Osteoblast (primary cell): ENCODE data around the gene DLL3. TPM values are rescaled to one million over a fixed set of nuclear protein-coding genes. Genes with fewer than 3 reads are reported as not detected.

ENCODE experiments used
- DNase-seq: peaks from one replicate; pipeline ENCODE4 v3.0.0; 2011; ENCODE audit warnings: low spot score, mixed read lengths; ENCODE audit not compliant: insufficient read length; ENCODE audit errors: missing footprints
- H2AFZ ChIP-seq: 2 replicates; pipeline ENCODE4 v1.6.0; 2011; ENCODE audit warnings: mild to moderate bottlenecking, low read length
- H3K27ac ChIP-seq: 2 replicates; pipeline ENCODE4 v1.5.1; 2011; ENCODE audit warnings: mild to moderate bottlenecking, low read depth, low read length, moderate library complexity
- H3K27me3 ChIP-seq: 2 replicates; pipeline ENCODE4 v1.6.0; 2012; ENCODE audit warnings: mild to moderate bottlenecking, control low read depth, inconsistent platforms, low read length, moderate library complexity; ENCODE audit not compliant: insufficient read depth
- H3K36me3 ChIP-seq: 2 replicates; pipeline ENCODE4 v1.5.1; 2011; ENCODE audit warnings: mild to moderate bottlenecking, low read length, control low read depth, moderate library complexity; ENCODE audit not compliant: insufficient read depth
- H3K4me1 ChIP-seq: 2 replicates; pipeline ENCODE4 v1.5.1; 2011; ENCODE audit warnings: mild to moderate bottlenecking, low read length, control low read depth, moderate library complexity; ENCODE audit not compliant: insufficient read depth
- H3K4me2 ChIP-seq: 2 replicates; pipeline ENCODE4 v1.6.0; 2011; ENCODE audit warnings: mild to moderate bottlenecking, low read length; ENCODE audit not compliant: insufficient read depth
- H3K4me3 ChIP-seq: fragments of 200-600 bp; sonication (generic); 3 replicates; pipeline ENCODE4 v1.5.1; 2012; ENCODE audit warnings: mild to moderate bottlenecking, low read length, inconsistent platforms; ENCODE audit not compliant: insufficient read depth
- H3K79me2 ChIP-seq: 2 replicates; pipeline ENCODE4 v1.6.0; 2012; ENCODE audit warnings: mild to moderate bottlenecking, low read length, control low read depth, inconsistent platforms; ENCODE audit not compliant: insufficient read depth
- H3K9me3 ChIP-seq: 2 replicates; pipeline ENCODE4 v1.5.1; 2011; ENCODE audit warnings: low read depth, low read length, control low read depth
- H4K20me1 ChIP-seq: 2 replicates; pipeline ENCODE4 v1.6.0; 2012; ENCODE audit warnings: mild to moderate bottlenecking, low read length, control low read depth; ENCODE audit not compliant: insufficient read depth
- total RNA-seq: library from RNA; depleted of rRNA; stranded (reverse); fragments of >200 nt; gene quantifications from 2 replicates; pipeline ENCODE4 v1.2.3, GENCODE V29; 2012
- TF ChIP-seq, protein P1 (sequence below): IDR thresholded peaks from 2 replicates; pipeline ENCODE4 v1.5.1; 2011; ENCODE audit warnings: mild to moderate bottlenecking, low read depth, low read length, moderate library complexity; ENCODE audit errors: extremely low read depth

Gene DLL3
- total RNA-seq, 1 donor, result under 0.01 TPM

DNA sequence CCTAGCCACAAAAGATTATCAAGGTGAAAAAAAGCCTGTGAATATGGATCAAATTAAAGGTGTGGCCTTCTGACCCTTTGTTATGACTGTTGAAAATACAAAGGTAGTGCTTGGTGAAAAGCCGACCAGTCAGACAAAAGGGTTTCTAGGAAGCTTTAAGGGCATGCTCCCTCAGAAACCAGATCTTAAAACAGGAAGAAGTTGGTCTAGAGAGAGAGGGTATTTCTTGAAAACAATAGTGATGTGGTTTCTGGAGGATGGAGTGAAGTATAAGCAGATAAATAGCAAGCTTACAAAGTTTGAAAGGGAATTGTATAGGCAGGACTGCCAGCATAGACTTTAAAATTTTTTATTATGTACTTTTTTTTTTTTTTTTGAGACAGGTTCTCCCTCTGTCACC lies 46.2 kb downstream of the DLL3 start:
- H3K9me3 ChIP-seq, result no peaks in the 10 kb centered on the region
- H3K4me3 ChIP-seq, result no peak overlapping the region
- H3K36me3 ChIP-seq, result no peaks in the 10 kb centered on the region
- H3K27ac ChIP-seq, result no peak overlapping the region
- no peaks in the 10 kb centered on the region for H3K4me1 ChIP-seq
- H2AFZ ChIP-seq, result no peak overlapping the region
- H3K79me2 ChIP-seq, result no peaks in the 10 kb centered on the region
- peaks cover 4% of the 10 kb centered on the region for H3K27me3 ChIP-seq
- H3K4me2 ChIP-seq, result no peak overlapping the region
- H4K20me1 ChIP-seq, result no peaks in the 10 kb centered on the region
- TF ChIP-seq, protein P1, sequence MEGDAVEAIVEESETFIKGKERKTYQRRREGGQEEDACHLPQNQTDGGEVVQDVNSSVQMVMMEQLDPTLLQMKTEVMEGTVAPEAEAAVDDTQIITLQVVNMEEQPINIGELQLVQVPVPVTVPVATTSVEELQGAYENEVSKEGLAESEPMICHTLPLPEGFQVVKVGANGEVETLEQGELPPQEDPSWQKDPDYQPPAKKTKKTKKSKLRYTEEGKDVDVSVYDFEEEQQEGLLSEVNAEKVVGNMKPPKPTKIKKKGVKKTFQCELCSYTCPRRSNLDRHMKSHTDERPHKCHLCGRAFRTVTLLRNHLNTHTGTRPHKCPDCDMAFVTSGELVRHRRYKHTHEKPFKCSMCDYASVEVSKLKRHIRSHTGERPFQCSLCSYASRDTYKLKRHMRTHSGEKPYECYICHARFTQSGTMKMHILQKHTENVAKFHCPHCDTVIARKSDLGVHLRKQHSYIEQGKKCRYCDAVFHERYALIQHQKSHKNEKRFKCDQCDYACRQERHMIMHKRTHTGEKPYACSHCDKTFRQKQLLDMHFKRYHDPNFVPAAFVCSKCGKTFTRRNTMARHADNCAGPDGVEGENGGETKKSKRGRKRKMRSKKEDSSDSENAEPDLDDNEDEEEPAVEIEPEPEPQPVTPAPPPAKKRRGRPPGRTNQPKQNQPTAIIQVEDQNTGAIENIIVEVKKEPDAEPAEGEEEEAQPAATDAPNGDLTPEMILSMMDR, result no peak
- no peak for DNase-seq

DNA sequence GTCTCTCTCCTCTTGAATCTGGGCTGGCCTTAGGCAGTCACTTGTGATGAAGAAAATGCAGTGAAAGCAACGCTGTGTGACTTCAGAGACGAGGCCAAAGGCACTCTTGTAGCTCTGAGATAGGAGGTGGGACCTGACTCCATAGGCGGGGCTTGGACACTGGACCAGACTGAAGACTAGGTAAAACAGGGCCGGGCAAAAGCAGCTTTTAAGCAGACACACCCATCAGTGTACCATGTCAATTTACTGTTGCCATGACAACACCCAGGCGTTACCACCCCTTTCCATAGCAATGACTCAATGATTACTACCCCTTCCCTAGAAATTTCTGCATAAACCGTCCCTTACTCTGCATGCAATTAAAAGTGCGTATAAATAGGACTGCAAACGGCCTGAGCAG lies 47.9 kb downstream of the DLL3 start:
- Histone ChIP-seq H4K20me1 (no peaks in the 10 kb centered on the region), H2AFZ (no peak overlapping the region), H3K9me3 (no peaks in the 10 kb centered on the region), H3K27me3 (peaks cover 4% of the 10 kb centered on the region), H3K27ac (no peak overlapping the region), H3K4me1 (no peaks in the 10 kb centered on the region), H3K79me2 (no peaks in the 10 kb centered on the region), H3K4me3 (no peak overlapping the region), H3K36me3 (no peaks in the 10 kb centered on the region), H3K4me2 (no peak overlapping the region)
- TF ChIP-seq, protein P1, result no peak
- no peak for DNase-seq

DNA sequence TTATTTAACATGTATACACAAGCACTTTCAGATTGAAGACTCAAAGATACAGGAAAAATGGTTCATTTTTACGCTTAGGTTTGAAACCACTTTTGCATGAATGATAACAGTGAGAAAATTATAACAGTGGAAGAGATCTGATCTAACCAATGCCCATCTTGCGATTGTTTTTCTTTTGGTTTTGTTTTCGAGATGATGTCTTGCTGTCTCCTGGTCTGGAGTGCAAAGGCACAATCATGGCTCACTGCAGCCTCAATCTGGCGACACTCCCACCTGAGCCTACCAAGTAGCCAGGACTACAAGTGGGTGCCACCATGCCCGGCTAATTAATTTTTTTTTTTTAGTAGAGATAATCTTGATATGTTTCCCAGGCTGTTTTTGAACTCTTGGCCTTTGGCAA lies 51.5 kb downstream of the DLL3 start:
- H3K4me1 ChIP-seq, result no peaks in the 10 kb centered on the region
- no peak for DNase-seq
- H4K20me1 ChIP-seq, result no peaks in the 10 kb centered on the region
- TF ChIP-seq, protein P1, result no peak
- peaks cover 10% of the 10 kb centered on the region for H3K27me3 ChIP-seq
- no peak overlapping the region for H3K4me3 ChIP-seq
- no peak overlapping the region for H3K27ac ChIP-seq
- H3K9me3 ChIP-seq, result no peaks in the 10 kb centered on the region
- H2AFZ ChIP-seq, result no peak overlapping the region
- no peak overlapping the region for H3K4me2 ChIP-seq
- H3K36me3 ChIP-seq, result no peaks in the 10 kb centered on the region
- H3K79me2 ChIP-seq, result no peaks in the 10 kb centered on the region

DNA sequence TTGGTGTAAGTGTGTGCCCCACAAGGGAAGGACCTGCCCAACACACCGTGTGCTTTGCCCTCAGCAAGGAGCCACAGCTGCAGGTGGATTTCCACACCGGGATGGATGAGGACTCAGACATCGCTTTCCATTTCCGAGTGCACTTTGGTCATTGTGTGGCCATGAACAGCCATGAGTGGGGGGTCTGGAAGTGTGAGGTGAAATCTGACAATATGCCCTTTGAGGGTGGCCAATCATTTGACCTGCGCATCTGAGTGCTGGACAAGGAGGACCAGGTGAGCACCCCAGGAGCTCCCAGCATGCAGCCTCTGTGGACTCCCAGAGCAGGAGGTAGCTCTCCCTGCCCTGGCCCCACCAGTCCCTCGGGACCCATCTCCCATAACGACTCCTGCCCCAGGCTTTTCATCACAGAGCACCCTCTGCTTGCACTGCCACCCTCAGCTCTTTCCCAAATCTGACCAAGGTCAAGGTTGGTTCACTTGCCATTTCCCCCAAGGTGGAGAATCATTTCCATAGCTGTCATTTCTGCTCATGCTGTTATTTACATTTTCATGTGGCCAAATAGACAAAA lies 54.4 kb downstream of the DLL3 start:
- Histone ChIP-seq H3K27me3 (peaks cover 6% of the 10 kb centered on the region), H3K4me2 (no peak overlapping the region), H3K79me2 (no peaks in the 10 kb centered on the region), H3K4me1 (no peaks in the 10 kb centered on the region), H3K9me3 (no peaks in the 10 kb centered on the region), H2AFZ (no peak overlapping the region), H3K4me3 (no peak overlapping the region), H3K36me3 (no peaks in the 10 kb centered on the region), H3K27ac (no peak overlapping the region), H4K20me1 (no peaks in the 10 kb centered on the region)
- DNase-seq, result no peak
- TF ChIP-seq, protein P1, result no peak
